Measurements from ENCODE around the gene RBM27.
"Not testable (repeated sequence)": the region's sequence is repeated elsewhere in the genome, so short reads cannot be mapped to it uniquely, and the experiment has no call there.

Gene RBM27

DNA sequence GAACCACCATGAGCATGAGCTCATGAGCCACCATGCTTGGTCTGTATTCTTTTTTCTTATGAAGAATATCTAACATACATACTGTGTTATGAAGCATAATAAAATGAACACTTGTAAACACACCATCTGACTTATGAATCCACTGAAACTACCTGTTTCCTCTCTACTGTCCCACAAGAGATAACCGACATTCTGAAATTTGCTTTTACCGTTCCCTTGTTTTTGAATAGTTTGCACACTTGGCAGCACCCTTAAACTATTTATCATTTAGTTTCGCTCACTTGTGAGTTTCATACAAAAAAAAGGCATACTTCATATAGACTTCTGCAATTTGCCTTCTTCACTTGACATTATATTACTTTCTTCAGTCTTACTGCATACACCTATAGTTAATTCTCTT lies 29.8 kb upstream of the RBM27 start:
- H3K4me3 ChIP-seq (ENCODE audit: control insufficient read depth, low read depth, low read length): no peak overlapping the region
- TF ChIP-seq, protein P1, sequence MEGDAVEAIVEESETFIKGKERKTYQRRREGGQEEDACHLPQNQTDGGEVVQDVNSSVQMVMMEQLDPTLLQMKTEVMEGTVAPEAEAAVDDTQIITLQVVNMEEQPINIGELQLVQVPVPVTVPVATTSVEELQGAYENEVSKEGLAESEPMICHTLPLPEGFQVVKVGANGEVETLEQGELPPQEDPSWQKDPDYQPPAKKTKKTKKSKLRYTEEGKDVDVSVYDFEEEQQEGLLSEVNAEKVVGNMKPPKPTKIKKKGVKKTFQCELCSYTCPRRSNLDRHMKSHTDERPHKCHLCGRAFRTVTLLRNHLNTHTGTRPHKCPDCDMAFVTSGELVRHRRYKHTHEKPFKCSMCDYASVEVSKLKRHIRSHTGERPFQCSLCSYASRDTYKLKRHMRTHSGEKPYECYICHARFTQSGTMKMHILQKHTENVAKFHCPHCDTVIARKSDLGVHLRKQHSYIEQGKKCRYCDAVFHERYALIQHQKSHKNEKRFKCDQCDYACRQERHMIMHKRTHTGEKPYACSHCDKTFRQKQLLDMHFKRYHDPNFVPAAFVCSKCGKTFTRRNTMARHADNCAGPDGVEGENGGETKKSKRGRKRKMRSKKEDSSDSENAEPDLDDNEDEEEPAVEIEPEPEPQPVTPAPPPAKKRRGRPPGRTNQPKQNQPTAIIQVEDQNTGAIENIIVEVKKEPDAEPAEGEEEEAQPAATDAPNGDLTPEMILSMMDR (IDR thresholded peaks at IDR 0.05; ENCODE audit: control insufficient read depth, insufficient read depth, low read depth, low read length, missing control alignments): no peak
- no peak for DNase-seq (ENCODE audit: low read depth)

GRCh38 chr5:146176805-146177204 lies 26.6 kb upstream of the RBM27 start:
- no peak overlapping the region for H3K4me3 ChIP-seq (ENCODE audit: control insufficient read depth, low read depth, low read length)
- TF ChIP-seq, protein P1 (IDR thresholded peaks at IDR 0.05; ENCODE audit: control insufficient read depth, insufficient read depth, low read depth, low read length, missing control alignments): no peak
- no peak for DNase-seq (ENCODE audit: low read depth)

DNA sequence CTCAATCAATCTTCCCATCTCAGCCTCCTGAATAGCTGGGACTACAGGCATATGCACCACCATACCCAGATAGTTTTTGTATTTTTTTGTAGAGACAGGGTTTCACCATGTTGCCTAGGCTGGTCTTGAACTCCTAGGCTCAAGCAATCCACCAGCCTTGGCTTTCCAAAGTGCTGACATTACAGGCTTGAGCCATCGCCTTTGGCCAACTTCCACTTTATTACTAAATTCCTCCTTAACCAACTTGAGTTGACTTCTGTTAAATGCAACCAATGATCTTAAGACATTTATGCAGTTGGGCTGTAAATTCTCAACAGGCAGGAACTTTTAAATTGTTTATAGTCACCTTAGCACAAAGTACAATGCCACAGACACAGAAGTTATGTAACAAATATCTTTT lies 23.7 kb upstream of the RBM27 start:
- TF ChIP-seq, protein P1 (IDR thresholded peaks at IDR 0.05; ENCODE audit: control insufficient read depth, insufficient read depth, low read depth, low read length, missing control alignments): no peak
- no peak overlapping the region for H3K4me3 ChIP-seq (ENCODE audit: control insufficient read depth, low read depth, low read length)
- DNase-seq (ENCODE audit: low read depth): no peak

- not testable (repeated sequence) for DNase-seq (ENCODE audit: low read depth)
- peak overlapping the region; percentile 76 for H3K4me3 ChIP-seq (ENCODE audit: control insufficient read depth, low read depth, low read length)
These were observed 20.0 kb upstream of the RBM27 start for GRCh38 chr5:146183403-146183802.

DNA sequence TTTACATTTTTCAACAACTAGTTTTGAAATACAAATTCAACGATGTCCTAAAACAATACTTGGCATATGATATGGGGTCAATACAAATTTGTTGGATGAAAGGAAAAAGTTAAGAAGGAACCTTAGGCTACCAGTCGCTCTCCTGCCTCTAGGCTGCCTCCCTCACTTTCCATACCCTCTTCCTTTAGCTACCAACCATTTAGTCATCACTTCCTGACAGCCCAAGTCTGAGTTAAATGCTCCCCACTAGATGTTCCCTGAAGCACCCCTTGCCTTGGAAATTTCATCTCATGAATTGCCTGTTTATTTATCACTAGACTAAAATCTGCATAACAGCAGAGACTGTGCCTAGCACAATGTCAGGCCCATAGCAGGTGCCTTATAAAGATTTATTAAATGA lies 18.2 kb upstream of the RBM27 start:
- DNase-seq (ENCODE audit: low read depth): no peak
- TF ChIP-seq, protein P1 (IDR thresholded peaks at IDR 0.05; ENCODE audit: control insufficient read depth, insufficient read depth, low read depth, low read length, missing control alignments): no peak
- H3K4me3 ChIP-seq (ENCODE audit: control insufficient read depth, low read depth, low read length): no peak overlapping the region

GRCh38 chr5:146188358-146188757 lies 15.0 kb upstream of the RBM27 start:
- TF ChIP-seq, protein P1 (IDR thresholded peaks at IDR 0.05; ENCODE audit: control insufficient read depth, insufficient read depth, low read depth, low read length, missing control alignments): no peak
- no peak overlapping the region for H3K4me3 ChIP-seq (ENCODE audit: control insufficient read depth, low read depth, low read length)
- peak; percentile 20 for DNase-seq (ENCODE audit: low read depth)

DNA sequence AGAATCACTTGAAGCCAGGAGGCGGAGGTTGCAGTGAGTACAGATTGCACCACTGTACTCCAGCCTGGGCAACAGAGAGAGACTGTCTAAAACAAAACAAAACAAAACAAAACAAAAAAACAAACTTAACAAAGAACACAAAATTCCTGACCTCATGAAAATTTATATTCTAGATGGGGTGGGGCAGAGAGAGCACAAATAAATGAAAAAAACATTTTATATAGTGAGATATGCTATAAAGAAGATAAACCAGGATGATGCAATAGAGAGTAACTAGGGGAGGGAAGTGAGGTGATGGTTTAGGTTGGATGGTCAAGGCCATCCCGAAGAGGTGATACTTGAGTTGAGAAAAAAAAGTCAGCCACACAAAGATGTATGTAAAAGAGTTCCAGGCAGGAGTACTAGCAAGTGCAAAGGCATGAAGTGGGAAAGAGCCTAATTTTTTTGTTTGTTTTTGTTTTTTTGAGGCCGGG lies 10.8 kb upstream of the RBM27 start:
- TF ChIP-seq, protein P1 (IDR thresholded peaks at IDR 0.05; ENCODE audit: control insufficient read depth, insufficient read depth, low read depth, low read length, missing control alignments): no peak
- no peak overlapping the region for H3K4me3 ChIP-seq (ENCODE audit: control insufficient read depth, low read depth, low read length)
- DNase-seq (ENCODE audit: low read depth): no peak

All from AG09309 (cell line).